ENCODE measurements around the gene CHST11. TPM values are rescaled to one million over a fixed set of nuclear protein-coding genes. Genes with fewer than 3 reads are reported as not detected.
A peak's percentile ranks its signal among the peaks of the same experiment; 100 is the strongest.
"Not testable (repeated sequence)": the region's sequence is repeated elsewhere in the genome, so short reads cannot be mapped to it uniquely, and the experiment has no call there.

The CHST11 gene
- total RNA-seq, 1 experiment from 2014 or later, result 12.7 TPM

DNA sequence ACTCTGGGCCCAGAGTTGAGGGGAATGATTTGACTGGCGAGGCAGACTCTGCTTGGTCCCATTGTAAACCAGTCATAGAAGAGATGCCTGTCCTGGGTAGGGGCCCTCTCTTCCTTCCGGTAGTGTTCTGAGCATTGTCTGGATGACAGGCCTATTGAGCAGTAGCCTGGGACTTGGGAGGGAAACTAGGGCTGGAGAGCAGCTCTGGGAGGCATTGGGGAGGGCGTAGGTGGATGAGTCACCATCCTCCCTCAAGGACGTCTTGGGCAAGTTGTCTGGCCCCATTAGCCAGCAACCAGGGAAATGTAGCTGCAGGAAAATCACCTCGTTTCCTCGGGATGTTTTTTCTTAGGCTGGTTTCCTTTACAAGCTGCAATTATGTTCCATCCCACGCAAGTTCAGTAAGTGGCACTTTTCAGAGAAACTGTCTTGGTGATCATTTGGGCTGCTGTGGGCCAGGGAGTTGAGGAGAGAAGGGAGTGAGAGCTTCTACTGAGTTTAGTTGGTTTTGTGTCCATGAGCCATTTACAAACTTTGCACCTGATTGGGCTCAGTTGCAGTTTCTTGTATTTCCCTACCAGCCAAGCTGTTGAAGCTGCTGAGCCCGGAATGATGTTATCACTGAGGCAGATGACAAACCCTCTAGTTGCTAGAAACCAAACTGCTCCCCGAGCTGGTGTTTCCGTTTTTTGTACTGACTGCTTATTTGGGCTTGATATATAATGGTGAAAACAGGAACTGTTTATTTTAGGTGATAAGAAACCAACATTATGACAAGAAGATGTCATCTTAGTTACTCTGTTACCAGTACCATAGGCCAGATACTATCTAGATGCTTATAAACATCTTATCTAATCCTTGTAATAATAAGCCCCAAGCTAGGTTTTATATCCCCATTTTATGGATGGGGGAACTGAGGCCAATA lies 147.6 kb downstream of the CHST11 start:
- no peak for DNase-seq (ENCODE audit: low spot score)
- in situ Hi-C loops (cut with HindIII; ENCODE audit: low sequenced_read_pairs), result no loop called here

DNA sequence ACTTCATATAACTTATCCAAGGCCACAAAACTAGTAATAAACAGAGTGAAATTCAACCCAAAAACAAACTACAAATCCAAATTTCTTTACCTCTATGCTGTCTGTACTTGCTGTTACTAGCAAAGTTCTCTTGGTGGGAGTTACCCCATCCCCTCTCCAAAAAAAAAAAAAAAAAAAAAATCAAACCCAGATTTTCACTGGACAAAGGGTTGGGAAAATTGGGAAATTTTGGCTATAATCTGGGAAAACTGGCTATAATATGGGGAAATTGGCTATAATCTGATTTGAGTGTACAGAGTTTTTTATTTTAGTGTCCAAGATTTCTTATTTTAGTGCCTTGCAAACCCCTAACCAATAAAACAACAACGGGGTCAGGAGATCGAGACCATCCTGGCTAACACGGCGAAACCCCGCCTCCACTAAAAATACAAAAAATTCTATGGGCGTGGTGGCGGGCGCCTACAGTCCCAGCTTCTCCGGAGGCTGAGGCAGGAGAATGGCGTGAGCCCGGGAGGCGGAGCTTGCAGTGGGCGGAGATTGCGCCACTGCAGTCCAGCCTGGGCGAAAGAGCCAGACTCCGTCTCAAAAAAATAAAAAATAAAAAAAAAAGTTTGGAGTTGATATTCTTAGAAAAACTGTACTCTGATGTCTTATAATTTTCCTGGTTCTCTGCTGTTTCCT lies 148.4 kb downstream of the CHST11 start:
- DNase-seq (ENCODE audit: low spot score), result no peak
- in situ Hi-C loops (cut with HindIII; ENCODE audit: low sequenced_read_pairs), result no loop called here

DNA sequence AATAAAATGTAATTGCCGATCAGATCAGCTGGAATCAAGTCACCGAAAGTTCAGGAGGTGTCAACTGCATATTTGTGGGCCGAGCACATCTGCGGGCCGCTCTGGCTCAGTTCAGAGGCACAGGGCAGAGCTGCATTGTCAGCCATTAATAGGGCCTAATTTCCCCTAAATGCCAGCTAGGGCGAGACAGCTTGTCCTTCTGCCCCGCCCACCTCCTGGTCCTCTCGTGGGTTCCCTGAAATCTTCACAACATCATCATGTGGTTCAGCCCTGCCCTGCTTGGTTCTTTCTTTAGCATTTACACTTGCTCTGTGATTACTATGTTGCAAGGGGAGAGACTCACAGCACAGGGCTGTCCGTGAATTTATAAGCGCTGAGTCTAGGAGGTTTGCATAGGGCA lies 148.9 kb downstream of the CHST11 start:
- DNase-seq (ENCODE audit: low spot score), result no peak
- in situ Hi-C loops (cut with HindIII; ENCODE audit: low sequenced_read_pairs), result no loop called here

DNA sequence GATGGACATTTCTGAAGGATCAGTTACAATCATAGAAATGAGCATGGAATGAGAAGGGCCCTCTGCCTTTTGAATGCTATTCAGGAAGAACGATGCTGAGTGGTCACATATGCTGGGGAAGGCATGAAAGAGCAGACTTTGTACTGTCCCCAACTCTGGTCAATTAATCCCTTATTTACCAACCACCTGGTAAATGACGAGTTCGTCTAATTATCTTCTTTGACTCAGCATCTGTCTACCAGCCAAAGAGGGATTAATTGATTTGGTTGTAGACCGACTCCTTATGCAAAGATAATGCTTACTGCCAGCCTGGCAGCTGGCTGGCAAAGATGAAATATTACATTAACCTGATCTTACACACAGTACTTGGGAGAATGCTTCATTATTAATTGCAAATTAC lies 152.2 kb downstream of the CHST11 start:
- in situ Hi-C loops (cut with HindIII; ENCODE audit: low sequenced_read_pairs), result no loop called here
- no peak for DNase-seq (ENCODE audit: low spot score)

DNA sequence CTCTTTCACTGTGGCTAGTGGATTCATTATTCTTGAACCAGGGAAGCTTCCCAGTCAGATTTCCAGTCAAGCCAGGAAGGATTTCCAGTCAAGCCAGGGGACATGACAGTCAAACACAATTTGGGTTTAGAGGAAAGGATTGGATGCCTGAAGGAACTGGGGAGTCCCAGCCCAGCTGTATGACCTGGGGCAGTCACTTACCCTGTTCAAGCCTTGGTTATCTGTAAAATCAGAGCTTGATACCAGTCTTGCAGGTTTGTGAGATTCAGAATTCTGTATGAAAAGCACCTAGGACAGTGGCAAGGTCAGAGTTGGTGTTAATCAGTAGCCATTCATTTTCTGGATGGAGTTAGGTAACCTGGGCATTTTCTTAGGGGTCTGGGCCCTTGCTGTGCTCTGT lies 152.7 kb downstream of the CHST11 start:
- DNase-seq (ENCODE audit: low spot score), result no peak
- in situ Hi-C loops (cut with HindIII; ENCODE audit: low sequenced_read_pairs), result no loop called here

DNA sequence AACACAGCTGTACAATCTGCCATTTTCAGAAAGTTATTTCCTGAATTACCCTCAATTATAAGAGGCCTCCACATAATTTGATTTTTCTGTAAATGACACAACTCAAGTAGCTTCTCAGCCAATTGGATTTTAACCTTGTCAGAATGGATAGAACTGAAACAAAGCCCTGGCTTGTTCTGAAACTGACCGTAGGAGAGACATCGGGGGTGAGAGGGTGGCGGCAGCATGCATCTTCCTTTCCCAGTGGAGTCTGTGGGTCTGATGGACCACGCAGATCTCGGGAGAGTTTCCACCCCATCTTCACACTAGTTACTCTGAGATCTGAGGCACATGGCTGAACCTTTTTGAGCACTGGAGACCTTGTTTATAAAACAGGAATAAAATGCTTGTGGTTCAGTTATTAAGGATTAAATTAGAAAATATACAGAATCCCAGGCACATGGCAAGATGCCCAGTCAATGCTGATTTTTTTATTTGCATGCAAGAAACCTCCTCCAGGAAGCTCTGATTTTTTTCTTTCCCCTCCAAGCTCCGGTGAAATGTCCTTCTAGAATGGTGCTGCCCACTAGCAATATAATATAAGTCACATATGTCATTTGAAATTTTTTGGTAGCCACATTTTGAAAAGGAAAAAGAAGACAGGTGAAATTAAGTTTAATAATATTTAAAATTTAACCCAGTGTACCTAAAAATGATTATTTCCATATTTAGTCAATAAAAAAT lies 153.9 kb downstream of the CHST11 start:
- in situ Hi-C loops (cut with HindIII; ENCODE audit: low sequenced_read_pairs), result no loop called here
- DNase-seq (ENCODE audit: low spot score), result no peak

DNA sequence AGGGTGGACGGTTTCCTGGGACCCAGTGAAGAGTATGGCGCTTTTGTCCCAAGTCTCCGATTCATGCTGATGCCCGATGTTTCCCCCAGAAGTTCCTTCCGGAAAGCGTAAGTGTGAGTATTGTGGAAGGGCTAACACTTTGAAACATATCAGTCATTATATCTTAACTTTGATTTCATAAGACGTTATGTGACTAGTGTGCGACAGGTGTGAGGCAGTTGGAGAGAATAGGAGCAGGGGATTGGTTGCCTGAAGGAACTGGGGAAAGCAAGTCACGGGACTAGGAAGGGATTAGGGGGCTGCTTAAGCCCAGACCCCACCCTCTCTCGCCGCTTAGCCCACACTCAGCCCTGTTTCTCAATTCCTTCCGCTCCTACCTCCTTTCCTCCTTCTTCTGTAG lies 154.9 kb downstream of the CHST11 start:
- in situ Hi-C loops (cut with HindIII; ENCODE audit: low sequenced_read_pairs), result no loop called here
- DNase-seq (ENCODE audit: low spot score), result no peak

DNA sequence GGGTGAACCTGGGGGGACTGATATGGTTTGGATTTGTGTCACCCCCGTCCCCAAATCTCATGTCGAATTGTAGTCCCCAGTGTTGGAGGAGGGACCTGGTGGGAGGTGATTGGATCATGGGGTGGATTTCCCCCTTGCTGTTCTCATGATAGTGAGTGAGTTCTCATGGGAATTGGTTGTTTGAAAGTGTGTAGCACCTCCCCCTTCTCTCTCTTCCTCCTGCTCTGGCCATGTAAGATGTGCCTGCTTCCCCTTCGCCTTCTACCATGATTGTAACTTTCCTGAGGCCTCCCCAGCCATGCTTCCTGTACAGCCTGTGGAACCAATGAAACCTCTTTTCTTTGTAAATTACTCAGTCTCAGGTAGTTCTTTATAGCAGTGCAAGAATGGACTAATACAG lies 156.6 kb downstream of the CHST11 start:
- DNase-seq (ENCODE audit: low spot score), result not testable (repeated sequence)

DNA sequence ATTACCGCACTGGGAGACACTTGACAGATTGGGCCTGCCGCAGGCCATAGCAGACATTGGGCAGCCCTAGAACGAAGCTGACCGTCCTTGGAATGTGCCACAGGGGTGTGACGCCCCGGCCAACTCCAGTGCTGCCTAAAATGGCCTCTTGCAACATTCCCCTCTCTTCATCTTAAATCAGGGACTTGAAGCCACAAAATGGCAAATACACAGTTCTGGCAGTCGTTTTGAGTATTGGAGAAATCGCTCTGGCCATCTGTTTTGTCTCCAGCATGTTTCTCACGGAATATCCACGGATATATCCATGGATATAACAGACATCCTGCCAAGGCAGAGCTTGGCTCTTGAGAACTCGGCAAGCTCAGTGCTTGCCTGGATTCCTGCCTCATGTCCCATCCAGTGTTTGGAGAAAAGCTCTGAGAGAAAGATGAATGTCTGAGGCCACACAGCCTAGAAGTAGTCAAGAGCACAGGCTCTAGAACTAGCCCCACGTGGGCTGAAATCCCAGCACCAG lies 158.4 kb downstream of the CHST11 start:
- in situ Hi-C loops (cut with HindIII; ENCODE audit: low sequenced_read_pairs), result no loop called here
- peak; percentile 82 for DNase-seq (ENCODE audit: low spot score)

More for the DNA sequence above, 156.6 kb downstream of the CHST11 start:
- in situ Hi-C loops (cut with HindIII; ENCODE audit: low sequenced_read_pairs), result not testable (repeated sequence)

DNA sequence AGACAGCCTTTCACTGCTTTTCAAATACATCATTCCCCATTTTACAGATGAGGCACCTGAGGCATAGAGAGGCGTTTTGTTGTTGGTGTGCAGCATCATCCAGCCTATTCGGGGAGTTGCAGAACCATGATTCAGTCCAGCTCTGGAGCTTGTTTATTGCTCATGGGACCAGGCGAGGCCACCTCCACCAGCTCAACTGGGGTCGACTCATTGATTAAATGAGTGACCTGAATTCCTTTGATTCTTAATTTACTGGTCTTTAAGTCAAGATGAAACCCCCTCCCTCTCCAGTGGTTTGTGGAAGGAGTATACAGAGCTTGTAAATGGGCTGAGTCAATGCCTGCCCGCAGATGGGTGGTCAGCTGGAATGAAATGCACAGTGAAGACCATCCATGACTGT lies 161.9 kb downstream of the CHST11 start:
- no peak for DNase-seq (ENCODE audit: low spot score)
- in situ Hi-C loops (cut with HindIII; ENCODE audit: low sequenced_read_pairs), result no loop called here

DNA sequence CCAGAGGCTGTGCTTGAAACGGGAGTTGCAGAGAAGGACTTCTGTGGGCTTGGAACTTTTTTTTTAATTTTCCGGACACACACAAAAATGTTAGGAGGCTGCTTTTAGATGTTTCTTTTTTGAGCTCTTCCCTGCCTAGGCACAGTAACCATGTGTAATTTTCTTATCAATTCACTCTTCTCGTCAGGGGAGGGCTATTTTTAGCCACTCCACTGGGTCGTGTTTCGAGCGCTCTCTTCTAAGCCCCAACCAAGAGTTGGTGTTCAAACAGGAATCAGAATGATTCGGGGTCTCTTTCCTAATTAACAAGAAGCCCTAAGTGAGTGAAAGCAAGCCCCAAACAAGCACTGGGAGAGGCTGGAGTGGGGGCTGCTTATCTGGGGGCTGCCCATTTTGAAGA lies 162.6 kb downstream of the CHST11 start:
- DNase-seq (ENCODE audit: low spot score), result no peak
- in situ Hi-C loops (cut with HindIII; ENCODE audit: low sequenced_read_pairs), result no loop called here

DNA sequence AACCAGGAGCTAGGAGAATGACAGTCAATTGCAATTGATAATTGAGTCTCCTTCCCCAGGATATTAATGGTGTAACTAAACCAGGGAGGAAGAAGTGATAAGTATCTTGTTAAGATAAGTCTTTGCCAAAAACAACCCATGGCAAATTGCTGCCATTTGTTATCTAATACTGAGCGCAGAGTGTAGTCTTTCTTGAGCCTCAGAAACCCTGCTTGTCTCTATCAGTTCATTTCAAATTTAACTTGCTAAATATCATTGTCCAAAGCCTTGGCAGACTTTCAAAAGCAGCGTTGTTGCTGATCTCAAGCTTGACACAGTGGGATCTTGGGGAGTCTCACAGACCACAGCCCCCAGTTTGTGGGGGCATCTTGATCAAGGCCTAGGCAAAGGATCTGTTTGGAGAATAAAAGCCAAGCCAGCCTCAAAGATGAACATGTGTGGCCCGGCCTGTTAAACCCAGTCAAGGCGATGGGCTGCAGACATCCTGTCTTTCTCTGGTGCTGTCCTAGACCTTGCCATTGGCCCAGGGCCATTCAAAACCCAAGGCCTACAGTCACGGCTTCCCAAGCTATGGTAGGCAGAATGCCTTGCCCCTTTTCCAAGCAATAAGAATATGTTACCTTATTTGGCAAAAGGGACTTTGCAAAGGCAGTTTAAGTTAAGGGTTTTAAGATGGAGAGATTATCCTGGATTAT lies 164.2 kb downstream of the CHST11 start:
- in situ Hi-C loops (cut with HindIII; ENCODE audit: low sequenced_read_pairs), result no loop called here
- no peak for DNase-seq (ENCODE audit: low spot score)

DNA sequence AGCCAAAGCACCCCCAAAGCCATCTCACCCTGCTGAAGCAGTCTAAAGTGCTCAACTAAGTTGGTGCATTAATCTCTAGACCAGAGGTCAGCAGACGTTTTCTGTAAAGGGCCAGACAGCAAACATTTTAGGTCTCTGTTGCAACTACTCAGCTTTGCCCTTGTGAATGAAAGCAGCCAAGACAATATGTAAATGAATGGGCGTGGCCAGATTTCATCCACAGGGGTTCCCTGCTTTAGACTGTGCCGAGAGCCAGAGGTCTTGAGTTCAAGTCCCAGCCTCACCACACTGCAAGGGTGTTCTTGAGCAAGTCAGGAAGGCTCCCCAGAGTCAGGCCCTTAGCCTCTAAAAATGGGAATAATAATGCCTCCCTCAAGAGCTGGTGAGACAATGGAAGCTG lies 166.2 kb downstream of the CHST11 start:
- in situ Hi-C loops (cut with HindIII; ENCODE audit: low sequenced_read_pairs), result no loop called here
- no peak for DNase-seq (ENCODE audit: low spot score)

DNA sequence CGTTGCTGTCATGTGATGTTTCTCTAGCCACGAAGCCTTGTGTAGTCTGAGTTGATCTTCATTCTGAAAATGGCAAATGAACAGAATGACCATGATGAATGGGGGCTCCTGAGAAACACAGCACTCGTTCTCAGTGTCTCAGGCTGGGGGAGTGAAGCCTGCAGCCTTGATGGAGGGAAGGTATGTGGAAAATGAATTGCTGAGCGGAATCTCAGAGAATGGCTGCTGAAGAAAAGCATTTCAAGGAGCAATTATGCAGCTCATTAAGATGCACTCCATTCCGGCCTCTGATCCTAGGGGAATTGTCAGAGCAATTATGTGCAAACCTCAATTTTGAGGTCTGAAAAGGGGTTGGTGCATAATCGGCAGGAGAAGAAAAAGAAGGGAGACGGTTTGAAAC lies 167.1 kb downstream of the CHST11 start:
- in situ Hi-C loops (cut with HindIII; ENCODE audit: low sequenced_read_pairs), result no loop called here

DNA sequence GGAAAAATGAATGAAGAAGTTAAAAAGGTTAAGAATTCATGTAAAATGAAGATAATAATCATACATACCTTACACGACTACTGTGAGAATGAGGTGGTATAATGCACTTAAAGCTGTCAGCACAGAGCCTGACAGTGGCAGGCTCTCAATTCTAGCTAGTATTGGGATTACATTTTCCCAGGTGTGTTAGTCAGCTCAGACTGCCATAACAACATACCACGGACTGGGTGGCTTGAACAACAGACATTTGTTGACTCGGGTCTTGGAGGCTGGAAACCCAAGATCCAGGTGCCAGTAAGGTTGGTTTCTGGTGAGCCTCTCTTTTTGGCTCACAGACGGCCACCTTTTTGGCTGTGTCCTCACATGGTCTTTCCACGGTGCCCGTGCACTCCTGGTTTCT lies 167.8 kb downstream of the CHST11 start:
- in situ Hi-C loops (cut with HindIII; ENCODE audit: low sequenced_read_pairs), result no loop called here

More for the DNA sequence above, 167.1 kb downstream of the CHST11 start:
- DNase-seq (ENCODE audit: low spot score), result no peak

DNA sequence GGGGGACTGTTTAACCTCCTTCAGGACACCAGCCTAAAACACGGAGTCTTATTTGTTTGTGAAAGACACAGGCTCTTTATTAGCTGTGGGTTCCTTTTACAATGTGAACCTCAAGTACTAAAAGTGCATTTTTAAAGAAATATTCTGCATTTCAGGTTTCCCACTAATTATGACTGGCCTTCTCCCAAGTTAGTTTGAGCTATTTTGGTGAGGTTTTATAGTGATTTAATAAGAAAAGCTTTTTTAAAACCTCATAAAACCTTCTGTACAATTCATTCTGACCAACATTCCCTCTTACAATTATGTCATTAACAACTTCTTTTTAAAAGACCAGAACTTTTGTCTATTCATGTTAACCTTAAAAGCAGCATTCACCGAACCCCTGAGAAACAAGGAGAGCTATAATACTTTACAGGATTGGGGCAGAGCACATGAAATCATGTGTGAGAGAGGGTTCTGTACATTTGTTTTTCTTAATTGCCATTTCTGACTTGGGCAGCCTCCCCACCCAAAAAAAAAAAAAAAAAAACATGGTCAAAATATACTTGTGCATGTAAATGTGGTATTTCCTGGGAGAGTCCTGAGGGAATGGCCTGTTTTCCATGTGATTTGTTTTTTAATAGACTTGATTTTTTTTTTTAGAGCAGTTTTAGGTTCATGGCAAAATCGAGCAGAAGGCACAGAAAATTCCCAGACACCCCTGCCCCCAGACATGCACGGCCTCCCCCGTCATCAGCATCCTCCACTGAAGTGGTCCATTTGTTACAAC lies 169.5 kb downstream of the CHST11 start:
- no peak for DNase-seq (ENCODE audit: low spot score)
- in situ Hi-C loops (cut with HindIII; ENCODE audit: low sequenced_read_pairs), result no loop called here

More for the DNA sequence above, 167.8 kb downstream of the CHST11 start:
- DNase-seq (ENCODE audit: low spot score), result no peak

DNA sequence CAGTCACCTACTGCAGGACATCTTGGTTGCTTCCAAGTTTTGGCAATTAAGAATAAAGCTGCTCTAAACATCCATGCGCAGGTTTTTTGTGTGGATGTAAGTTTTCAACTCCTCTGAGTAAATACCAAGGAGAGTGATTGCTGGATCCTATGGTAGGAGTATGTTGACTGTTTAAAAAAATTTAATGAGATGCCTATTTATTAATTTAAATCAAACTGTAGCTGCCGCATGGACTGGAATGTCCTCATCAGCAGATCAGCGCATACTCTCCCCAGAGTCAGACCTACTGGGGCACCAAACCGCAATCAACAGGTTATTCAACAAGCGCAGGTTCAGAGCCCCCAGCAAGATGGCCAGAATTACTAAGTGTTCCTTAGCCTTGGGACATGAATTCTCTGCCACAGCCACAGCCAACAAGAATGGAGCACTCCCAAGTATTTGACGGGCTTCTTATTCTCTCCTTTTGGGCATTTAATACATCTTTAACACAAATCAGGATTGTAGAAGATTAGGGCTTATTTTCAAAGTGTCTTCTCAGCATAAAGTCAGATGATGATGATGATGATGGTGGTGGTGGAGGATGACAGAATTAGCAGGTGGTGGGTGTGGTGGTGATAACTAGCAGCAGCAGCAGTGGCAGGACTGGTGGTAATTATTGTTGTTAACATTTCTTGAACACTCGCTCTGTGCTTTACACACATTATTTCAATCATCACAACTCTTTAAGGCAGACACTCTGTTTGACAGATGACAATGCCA lies 170.7 kb downstream of the CHST11 start:
- in situ Hi-C loops (cut with HindIII; ENCODE audit: low sequenced_read_pairs), result no loop called here

More for the DNA sequence above, 170.7 kb downstream of the CHST11 start:
- no peak for DNase-seq (ENCODE audit: low spot score)
